OCI-LY1 (cell line): Measurements from ENCODE around the gene SSTR1.

Experiments used
- CTCF ChIP-seq: fragments of 200-600 bp; sonication (generic), shearing (Covaris generic); IDR thresholded peaks from 2 replicates; pipeline ENCODE4 v1.5.1; 2017; ENCODE audit warnings: mild to moderate bottlenecking, antibody characterized with exemption, low read length, moderate library complexity, mixed read lengths
- EZH2 ChIP-seq: fragments of 200-600 bp; sonication (generic), shearing (Covaris generic); IDR thresholded peaks from 2 replicates; pipeline ENCODE4 v1.8.0; 2017; ENCODE audit warnings: borderline replicate concordance, mixed run types, mild to moderate bottlenecking, antibody characterized with exemption, low read length, moderate library complexity, mixed read lengths

- no peak for TF ChIP-seq CTCF
- no peak for TF ChIP-seq EZH2
Measured at GRCh38 chr14:38238332-38238731, 30.6 kb downstream of the SSTR1 start.
